Endothelial cell of umbilical vein (primary cell): ENCODE measurements around the gene CPHXL2. TPM values are rescaled to one million over a fixed set of nuclear protein-coding genes. Genes with fewer than 3 reads are reported as not detected.

Experiments used
- BruUV-seq: library from RNA; stranded (reverse); fragments of 400-500 nt; replicated peaks from 2 replicates; lab custom pipeline; 2021; lab: Mats Ljungman, UMichigan
- CTCF ChIA-PET: fragments of 300-600, 350-600 bp; sonication (Branson Sonifier 250); formaldehyde crosslinking; loops from one replicate; lab custom pipeline; 2021; ENCODE audit warnings: antibody characterized with exemption, inconsistent platforms; lab: Charles Lee
- POLR2A ChIA-PET: fragments of 300-600, 350-600 bp; sonication (Branson Sonifier 250); formaldehyde crosslinking; loops from one replicate; lab custom pipeline; 2021; ENCODE audit warnings: antibody characterized with exemption, inconsistent platforms; lab: Charles Lee
- DNase-seq: peaks from one replicate; pipeline ENCODE4 v3.0.0-alpha.2; 2011; ENCODE audit warnings: low read depth, low spot score
- FAIRE-seq: peaks from 2 replicates; lab custom pipeline; 2011; peaks lifted over from hg19 to GRCh38; lab: Jason Lieb, UNC
- H2AFZ ChIP-seq: 2 replicates; pipeline ENCODE4 v1.6.0; 2012; ENCODE audit warnings: low read depth, low read length, control low read depth, inconsistent platforms
- H3K27ac ChIP-seq: 2 replicates; pipeline ENCODE4 v1.5.1; 2011; ENCODE audit warnings: low read depth, mild to moderate bottlenecking, control low read depth, low read length, moderate library complexity; ENCODE audit not compliant: insufficient read depth
- H3K27me3 ChIP-seq, 2 experiments: 2 replicates each; pipeline versions ENCODE4 v1.6.0 to v1.6.1; 2011; ENCODE audit warnings: low read length in 2 of 2, mixed read lengths in 1 of 2; ENCODE audit not compliant: control insufficient read depth in 2 of 2, insufficient read depth in 2 of 2
- H3K36me3 ChIP-seq, 2 experiments: 2 replicates in 1 of 2; 3 replicates in 1 of 2; pipeline ENCODE4 v1.5.1; 2011; ENCODE audit warnings: low read length in 2 of 2, mild to moderate bottlenecking in 1 of 2, moderate library complexity in 1 of 2; ENCODE audit not compliant: control insufficient read depth in 2 of 2, insufficient read depth in 2 of 2; ENCODE audit errors: extremely low read depth in 1 of 2
- H3K4me1 ChIP-seq: 3 replicates; pipeline ENCODE4 v1.5.1; 2011; ENCODE audit warnings: mild to moderate bottlenecking, low read length; ENCODE audit not compliant: control insufficient read depth, insufficient read depth; ENCODE audit errors: extremely low read depth
- H3K4me2 ChIP-seq: 2 replicates; pipeline ENCODE4 v1.6.1; 2011; ENCODE audit warnings: low read length, control low read depth, mixed read lengths; ENCODE audit not compliant: insufficient read depth
- H3K4me3 ChIP-seq, 3 experiments: fragments of 200-600 bp in 1 of 3; sonication (generic), shearing (Covaris generic) in 1 of 3; replicated peaks in 1 of 3; 2 replicates each; pipeline ENCODE4 v1.5.1; 2011 to 2016; ENCODE audit warnings: control low read depth in 3 of 3, low read length in 3 of 3, mild to moderate bottlenecking in 2 of 3, inconsistent platforms in 1 of 3, low read depth in 1 of 3, moderate library complexity in 1 of 3; ENCODE audit not compliant: insufficient read depth in 1 of 3
- H3K79me2 ChIP-seq: 2 replicates; pipeline ENCODE4 v1.6.0; 2012; ENCODE audit warnings: low read length, inconsistent platforms; ENCODE audit not compliant: control insufficient read depth, insufficient read depth
- H3K9ac ChIP-seq: replicated peaks from 2 replicates; pipeline ENCODE3; 2011; ENCODE audit warnings: low read length, control low read depth; ENCODE audit not compliant: insufficient read depth; ENCODE audit errors: extremely low read depth
- H3K9me1 ChIP-seq: replicated peaks from 3 replicates; pipeline ENCODE4 v1.6.0; 2011; ENCODE audit warnings: mild to moderate bottlenecking, low read length; ENCODE audit not compliant: control insufficient read depth, insufficient read depth; ENCODE audit errors: extremely low read depth
- H3K9me3 ChIP-seq: replicated peaks from 2 replicates; pipeline ENCODE4 v1.5.1; 2012; ENCODE audit warnings: low read length, inconsistent platforms; ENCODE audit not compliant: control insufficient read depth, insufficient read depth
- H4K20me1 ChIP-seq: replicated peaks from 2 replicates; pipeline ENCODE3; 2011; ENCODE audit warnings: mild to moderate bottlenecking, low read length; ENCODE audit not compliant: control insufficient read depth, insufficient read depth; ENCODE audit errors: extremely low read depth
- CTCF ChIP-seq, 2 donors: IDR thresholded peaks; 1 replicate in 1 of 2; 2 replicates in 1 of 2; pipeline ENCODE4 v1.5.1; 2011; ENCODE audit warnings: low read length in 2 of 2, mild to moderate bottlenecking in 2 of 2, moderate library complexity in 2 of 2, control low read depth in 1 of 2, inconsistent platforms in 1 of 2, low read depth in 1 of 2; ENCODE audit not compliant: insufficient read depth in 1 of 2; ENCODE audit errors: extremely low read depth in 1 of 2
- EZH2 ChIP-seq: IDR thresholded peaks from 2 replicates; pipeline ENCODE4 v1.6.1; 2012; ENCODE audit warnings: borderline replicate concordance, low read depth, mild to moderate bottlenecking, moderate library complexity, low read length, inconsistent platforms; ENCODE audit not compliant: severe bottlenecking
- FOS ChIP-seq: IDR thresholded peaks from 2 replicates; pipeline ENCODE4 v1.6.1; 2011; ENCODE audit warnings: mild to moderate bottlenecking, low read length, moderate library complexity, borderline replicate concordance; ENCODE audit not compliant: insufficient read depth
- JUN ChIP-seq: IDR thresholded peaks from 2 replicates; pipeline ENCODE4 v1.6.1; 2011; ENCODE audit warnings: borderline replicate concordance, low read depth; ENCODE audit not compliant: insufficient read length, insufficient read depth
- MAX ChIP-seq: IDR thresholded peaks from 2 replicates; pipeline ENCODE4 v1.6.1; 2011; ENCODE audit not compliant: insufficient read depth, insufficient read length
- MYC ChIP-seq: IDR thresholded peaks from one replicate; pipeline ENCODE4 v1.6.1; 2011; ENCODE audit warnings: mild to moderate bottlenecking, low read depth, low read length
- POLR2A ChIP-seq: IDR thresholded peaks from 2 replicates; pipeline ENCODE4 v1.6.1; 2012; ENCODE audit warnings: low read depth, mild to moderate bottlenecking, control low read depth, low read length
- POLR2AphosphoS5 ChIP-seq: IDR thresholded peaks from 2 replicates; pipeline ENCODE4 v1.6.1; 2012; ENCODE audit warnings: low read depth, mild to moderate bottlenecking, control low read depth, low read length, moderate library complexity; ENCODE audit not compliant: insufficient read depth
- dilution Hi-C: fragments of 300-500 bp; cut with MboI; formaldehyde crosslinking; loops from one replicate; pipeline ENCODE4 v1.15.0; 2019; ENCODE audit warnings: low sequenced_read_pairs; ENCODE audit not compliant: extremely low pct_ligation_motif_present
- intact Hi-C: fragments of 100-400 bp; cut with micrococcal nuclease; formaldehyde crosslinking; loops from one replicate; pipeline ENCODE4 v1.10.0; 2022
- polyA plus RNA-seq, 4 experiments: library from polyadenylated mRNA; depleted of rRNA in 3 of 4; stranded (reverse) in 3 of 4; unstranded in 1 of 4; fragments of >200 nt; gene quantifications; 2 replicates each; pipeline versions ENCODE4 v1.2.1 to v1.2.3, GENCODE V29; 2011 to 2012; ENCODE audit warnings: missing spikeins in 1 of 4
- total RNA-seq: library from RNA; stranded (reverse); gene quantifications from 2 replicates; pipeline ENCODE4 v1.2.3, GENCODE V29; 2021

The CPHXL2 gene
- total and polyA plus RNA-seq, 2 donors (not counting 3 experiments of a cell fraction or from before 2014, with no cell fraction given), result not detected

- no peak overlapping the region for H3K4me3 ChIP-seq
- CTCF ChIA-PET, result no interaction called here
- peaks cover 3% of the 10 kb centered on the region for H4K20me1 ChIP-seq
- FAIRE-seq (peak; percentile 73), DNase-seq (peak; percentile 60)
- intact Hi-C loops (no loop called here), dilution Hi-C loops (no loop called here)
- peaks cover 15% of the 10 kb centered on the region for H3K4me1 ChIP-seq
- no peaks in the 10 kb centered on the region for H3K9me3 ChIP-seq
- no peak overlapping the region for H3K9ac ChIP-seq
- H3K36me3 ChIP-seq, result peaks cover 13 to 15% of the 10 kb centered on the region in 2 experiments
- no peak overlapping the region for H3K27ac ChIP-seq
- no TSS peak for BruUV-seq
- no peaks in the 10 kb centered on the region for H3K79me2 ChIP-seq
- H3K27me3 ChIP-seq, result no peaks in the 10 kb centered on the region
- H2AFZ ChIP-seq, result no peak overlapping the region
- TF ChIP-seq CTCF (IDR thresholded peaks at IDR 0.05; ENCODE audit: extremely low read depth in 1 of 2, insufficient read depth in 1 of 2, low read depth in 1 of 2, low read length in 2 of 2), result no peak
- TF ChIP-seq MAX, result no peak
- no peak for TF ChIP-seq POLR2A
- no peak for TF ChIP-seq JUN
- TF ChIP-seq MYC, result no peak
- no peak for TF ChIP-seq FOS
- TF ChIP-seq EZH2, result no peak
- TF ChIP-seq POLR2AphosphoS5, result no peak
- POLR2A ChIA-PET, result no interaction called here
- peak overlapping the region; percentile 31 for H3K4me2 ChIP-seq
- H3K9me1 ChIP-seq, result no peaks in the 10 kb centered on the region
These were observed 16.0 kb downstream of the CPHXL2 start for GRCh38 chr16:75660726-75661302.
